ENCODE measurements around the gene EIF4EBP2. TPM values are rescaled to one million over a fixed set of nuclear protein-coding genes. Genes with fewer than 3 reads are reported as not detected.

The EIF4EBP2 gene
- total and polyA plus RNA-seq, 2 of the 13 experiments (the other 11 are each of a cell fraction or from before 2014, with no cell fraction given): 16.9 to 22.0 TPM

GRCh38 chr10:70368774-70369482 is 35.0 kb upstream of the EIF4EBP2 start (continued):
- 0 out of 2 replicates have a peak, but pooled peaks have one; percentile 45 for TF ChIP-seq DMAP1 (CRISPR knock-in tag; IDR thresholded peaks at IDR 0.05)
- no peak for TF ChIP-seq ZBTB43 (CRISPR knock-in tag; conservative IDR thresholded peaks at IDR 0.05)
- TF ChIP-seq PHF21A (CRISPR knock-in tag; IDR thresholded peaks at IDR 0.05): peak; percentile 59
- TF ChIP-seq NR0B2 (CRISPR knock-in tag; IDR thresholded peaks at IDR 0.05): no peak
- 0 out of 2 replicates have a peak, but pooled peaks have one; percentile 42 for TF ChIP-seq ZNF772 (CRISPR knock-in tag; IDR thresholded peaks at IDR 0.05)
- TF ChIP-seq TERF1 (CRISPR knock-in tag; IDR thresholded peaks at IDR 0.05): no peak
- TF ChIP-seq ZBTB20 (CRISPR knock-in tag; IDR thresholded peaks at IDR 0.05; ENCODE audit: borderline replicate concordance, low read depth): no peak
- TF ChIP-seq JUNB (CRISPR knock-in tag; IDR thresholded peaks at IDR 0.05; ENCODE audit: borderline replicate concordance): no peak
- no peak for TF ChIP-seq POLR2A (IDR thresholded peaks at IDR 0.05; ENCODE audit: insufficient read depth in 1 of 2, low read depth in 2 of 2, low read length in 2 of 2)
- no peak for TF ChIP-seq MED8 (CRISPR knock-in tag; IDR thresholded peaks at IDR 0.05; ENCODE audit: insufficient replicate concordance)
- TF ChIP-seq ZNF652 (CRISPR knock-in tag; IDR thresholded peaks at IDR 0.05; ENCODE audit: borderline replicate concordance, low read depth): no peak
- TF ChIP-seq TRIM24 (CRISPR knock-in tag; IDR thresholded peaks at IDR 0.05): no peak
- TF ChIP-seq ZNF574 (CRISPR knock-in tag; IDR thresholded peaks at IDR 0.05): peak; percentile 62; the same call in 1 of the 2 replicates
- no peak for TF ChIP-seq KLF11 (CRISPR knock-in tag; IDR thresholded peaks at IDR 0.05)
- TF ChIP-seq HINFP (CRISPR knock-in tag; IDR thresholded peaks at IDR 0.05; ENCODE audit: low read depth): 0 out of 2 replicates have a peak, but pooled peaks have one; percentile 41
- 0 out of 2 replicates have a peak, but pooled peaks have one; percentile 26 for TF ChIP-seq RCOR2 (CRISPR knock-in tag; IDR thresholded peaks at IDR 0.05)
- no peak for TF ChIP-seq ZNF264 (CRISPR knock-in tag; IDR thresholded peaks at IDR 0.05)
- TF ChIP-seq KDM2A (CRISPR knock-in tag; IDR thresholded peaks at IDR 0.05; ENCODE audit: borderline replicate concordance, low read depth): peak; percentile 22; the same call in 1 of the 2 replicates
- no peak for TF ChIP-seq ATF3 (CRISPR knock-in tag; IDR thresholded peaks at IDR 0.05)
- peak; percentile 94 for TF ChIP-seq MTA1 (CRISPR knock-in tag; IDR thresholded peaks at IDR 0.05; ENCODE audit: borderline replicate concordance)
